ENCODE results near the gene TMEM200C. TPM values are rescaled to one million over a fixed set of nuclear protein-coding genes. Genes with fewer than 3 reads are reported as not detected.
"Not testable (repeated sequence)": the region's sequence is repeated elsewhere in the genome, so short reads cannot be mapped to it uniquely, and the experiment has no call there.

The TMEM200C gene
- total RNA-seq, 1 donor from 2014 or later, result 16.4 TPM

- no peak for DNase-seq
Observed at GRCh38 chr18:5891854-5892215, 3.5 kb downstream of the TMEM200C start.

GRCh38 chr18:5891184-5891853, 4.0 kb downstream of the TMEM200C start:
- no peak for DNase-seq

DNA sequence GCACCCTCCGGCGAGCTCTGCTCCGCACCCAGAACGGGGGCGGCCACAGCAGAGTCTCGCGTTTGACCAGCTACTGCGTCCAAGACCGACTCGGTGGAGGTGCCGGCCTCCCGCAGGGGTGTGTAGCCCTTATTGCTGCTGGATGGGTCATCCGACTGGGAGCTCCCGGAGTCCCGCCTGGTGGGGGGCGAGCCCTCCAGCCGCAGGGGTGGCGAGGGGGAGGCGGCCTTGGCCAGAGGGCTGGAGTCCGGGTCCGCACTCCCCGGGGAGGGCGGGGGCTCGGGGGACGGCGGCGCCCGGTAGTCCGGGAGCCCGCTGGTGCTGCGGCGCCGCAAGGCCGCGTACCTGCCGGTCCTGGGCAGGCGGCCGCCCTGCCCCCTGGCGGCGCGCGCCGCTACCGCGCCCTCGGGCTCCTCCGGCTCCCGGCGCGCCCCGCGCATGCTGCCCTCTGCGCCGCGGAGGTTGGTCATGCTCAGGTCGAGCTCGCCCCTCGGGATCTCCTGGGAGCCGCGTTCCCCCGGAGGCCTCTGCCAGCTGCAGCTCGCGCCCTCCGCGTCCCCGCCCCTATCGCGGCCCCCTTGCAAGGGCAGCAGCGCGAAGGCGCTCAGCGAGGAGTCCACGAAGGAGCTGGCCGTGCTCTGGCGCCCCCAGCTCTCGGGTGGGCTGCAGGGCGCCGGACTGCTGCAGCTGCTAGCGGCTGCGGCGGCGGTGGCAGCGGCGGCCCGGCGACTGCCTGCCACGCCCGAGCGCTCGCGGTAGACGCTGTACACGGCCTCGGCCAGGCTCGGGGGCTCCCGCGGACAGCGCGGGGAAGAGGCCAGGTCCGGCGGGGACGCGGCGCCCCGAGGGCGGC, 4.8 kb downstream of the TMEM200C start:
- no peak for DNase-seq

GRCh38 chr18:5885361-5885760, 10.0 kb downstream of the TMEM200C start:
- DNase-seq, result no peak

GRCh38 chr18:5884375-5884774, 10.9 kb downstream of the TMEM200C start:
- DNase-seq, result no peak

GRCh38 chr18:5879479-5879882, 15.8 kb downstream of the TMEM200C start:
- no peak for DNase-seq

DNA sequence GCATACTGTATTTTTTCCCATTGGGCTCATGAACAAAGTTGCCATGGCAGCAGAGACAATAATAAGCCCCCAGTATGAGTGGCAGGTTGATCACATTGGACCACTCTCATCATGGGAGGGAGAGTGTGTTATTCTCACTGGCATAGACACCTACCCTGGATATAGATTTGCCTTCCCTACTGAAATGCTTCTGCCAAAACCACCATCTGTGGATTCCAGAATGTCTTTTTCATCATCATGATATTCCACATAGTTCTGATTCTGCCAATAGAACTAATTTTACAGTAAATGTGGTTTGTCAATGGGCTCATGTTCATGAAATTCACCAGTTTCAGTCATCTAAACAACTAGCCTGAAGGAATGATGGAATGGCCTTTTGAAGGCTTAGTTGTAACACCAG, 18.4 kb downstream of the TMEM200C start:
- no peak for DNase-seq

GRCh38 chr18:5874336-5874735, 21.0 kb downstream of the TMEM200C start:
- no peak for DNase-seq

DNA sequence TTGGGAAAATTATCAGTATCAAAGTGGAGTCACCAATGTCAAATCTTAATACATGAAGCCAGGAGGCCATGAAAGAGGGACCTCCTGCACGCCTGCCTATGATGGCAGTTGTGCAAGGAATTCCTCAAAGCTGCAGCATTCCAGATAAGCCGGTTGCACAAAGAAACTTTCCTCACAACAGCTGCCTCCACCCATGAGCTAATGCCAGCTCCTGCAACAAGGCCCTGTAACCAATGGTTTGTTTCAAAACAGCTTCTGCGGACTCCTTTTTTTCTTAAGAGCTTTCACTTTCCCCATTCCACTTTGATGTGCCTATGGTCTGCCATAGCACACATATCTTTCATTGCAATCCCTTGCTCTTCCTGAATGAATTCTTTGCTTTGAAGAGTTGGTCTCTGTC, 22.4 kb downstream of the TMEM200C start:
- no peak for DNase-seq

- DNase-seq, result no peak
Observed at GRCh38 chr18:5871426-5871825, 23.9 kb downstream of the TMEM200C start.

DNA sequence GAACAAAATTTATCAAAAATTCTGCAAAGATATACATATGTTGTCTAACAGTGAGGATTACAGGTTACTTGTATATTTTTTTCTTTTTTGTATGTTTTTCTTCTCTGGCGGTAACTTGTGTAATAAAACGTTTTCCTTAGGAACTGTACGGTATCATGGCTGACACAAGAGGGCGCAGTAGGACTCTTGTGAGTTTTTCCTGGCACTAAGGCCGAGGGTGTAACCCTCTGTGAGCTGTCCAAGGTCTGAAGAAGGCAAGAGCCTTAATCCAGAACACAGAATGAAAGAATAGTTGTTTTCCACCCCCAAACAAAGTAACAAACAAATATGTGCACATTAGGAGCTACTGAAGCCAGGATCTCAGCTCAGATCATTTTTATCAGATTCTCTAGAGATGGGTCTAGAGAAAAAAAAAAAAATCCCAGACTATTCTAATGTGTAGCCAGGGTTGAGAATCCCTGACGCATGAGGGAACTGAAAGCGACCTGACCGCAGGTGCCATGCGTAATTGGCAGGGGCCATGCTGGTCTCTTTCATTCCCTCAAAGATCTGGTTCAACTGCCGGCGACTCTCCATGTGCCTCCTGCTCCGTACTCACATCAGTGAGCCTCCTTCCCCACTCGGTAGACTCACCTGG, 27.0 kb downstream of the TMEM200C start:
- no peak for DNase-seq

GRCh38 chr18:5865521-5865920, 29.8 kb downstream of the TMEM200C start:
- DNase-seq, result no peak

- DNase-seq, result not testable (repeated sequence)
Observed at GRCh38 chr18:5862127-5862526, 33.2 kb downstream of the TMEM200C start.

DNA sequence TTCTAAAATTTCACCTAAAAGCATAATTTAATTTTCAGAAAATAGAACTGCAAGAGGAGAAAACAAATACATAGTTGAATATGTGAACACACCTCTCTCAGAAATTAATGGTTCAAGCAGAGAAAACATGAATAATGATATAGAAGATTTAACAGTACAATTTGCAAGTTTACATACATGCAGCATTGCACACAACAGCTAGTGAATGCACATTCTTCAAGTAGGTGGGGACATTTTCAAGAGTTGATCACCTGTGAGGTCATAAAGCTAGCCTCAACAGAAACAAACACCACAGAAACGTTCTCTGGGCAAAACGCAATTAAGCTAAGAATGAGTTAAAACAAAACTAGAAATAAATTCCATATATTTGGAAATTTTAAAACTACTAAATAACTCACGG, 38.1 kb downstream of the TMEM200C start:
- DNase-seq, result no peak

DNA sequence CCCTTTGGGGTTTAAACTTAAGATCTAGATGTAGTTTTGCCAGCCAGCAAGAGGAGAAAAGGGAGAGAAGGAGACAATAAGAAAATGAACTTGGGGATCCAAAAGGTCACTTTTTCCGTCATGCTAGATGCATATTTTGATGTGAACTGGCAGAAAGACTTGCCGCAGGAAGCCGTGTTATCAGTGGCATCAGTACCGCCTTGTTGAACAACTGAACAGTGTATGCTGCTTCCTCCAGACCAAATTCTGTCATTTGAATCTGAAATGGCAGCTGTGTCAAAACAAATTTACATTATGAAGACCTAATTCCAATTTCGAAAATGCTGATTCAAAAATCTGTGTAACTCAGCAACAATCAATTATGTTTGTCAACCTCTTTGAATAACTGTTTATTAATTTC, 42.1 kb downstream of the TMEM200C start:
- no peak for DNase-seq

DNA sequence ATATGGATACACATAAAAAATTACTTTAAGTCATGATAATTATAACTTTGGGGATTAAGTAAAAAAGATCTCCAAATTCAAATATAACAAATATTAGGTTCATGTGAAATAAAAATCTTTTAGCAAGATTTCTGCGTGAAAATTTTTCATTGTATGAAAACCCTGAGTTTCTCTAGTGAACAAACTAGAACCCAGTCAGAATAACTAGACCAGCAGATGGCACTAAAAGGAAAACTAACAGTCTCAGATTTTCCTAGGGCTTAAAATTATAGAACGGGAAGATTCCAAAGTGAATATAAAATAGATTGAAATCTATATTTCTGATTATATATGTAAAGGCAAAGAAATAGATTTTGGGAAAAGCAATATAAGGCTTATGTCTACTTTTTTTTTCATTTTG, 43.3 kb downstream of the TMEM200C start:
- DNase-seq, result no peak

DNA sequence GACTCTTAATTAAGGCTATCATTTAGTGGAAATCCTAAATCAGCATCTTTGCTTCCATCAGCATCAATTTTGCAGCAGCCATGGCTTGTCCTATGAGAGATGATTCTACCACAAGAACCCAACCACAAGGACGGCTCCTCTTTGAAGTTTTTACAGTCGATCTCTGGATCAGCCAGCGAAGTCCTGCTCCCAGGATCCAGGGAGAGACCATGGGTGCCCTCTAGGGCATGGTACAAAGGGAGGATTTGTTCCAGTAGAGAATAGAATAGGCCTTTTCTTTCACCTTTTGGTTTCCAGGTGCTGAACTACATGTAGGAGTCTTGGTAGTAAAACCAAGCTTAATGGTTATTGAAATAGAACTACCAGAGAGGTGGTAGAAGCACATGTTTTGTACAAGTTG, 52.7 kb downstream of the TMEM200C start:
- DNase-seq, result no peak

DNA sequence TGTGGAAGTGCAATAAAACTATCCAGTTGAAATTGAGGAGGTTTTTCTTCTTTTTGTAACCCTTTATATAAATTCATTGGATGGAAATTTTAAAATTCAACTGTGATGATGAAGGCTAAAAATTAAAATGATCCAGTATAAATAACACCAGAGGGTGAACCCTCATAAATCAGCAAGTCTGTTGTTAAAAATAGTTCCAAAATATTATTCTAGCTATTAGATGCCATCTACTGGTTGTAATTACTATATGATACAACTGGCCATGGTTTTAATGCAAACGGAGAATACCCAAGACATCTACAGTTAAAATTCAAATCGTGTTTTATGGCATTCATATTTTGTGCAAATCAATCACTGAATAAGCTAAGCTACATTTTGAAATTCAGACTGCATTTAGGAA, 53.8 kb downstream of the TMEM200C start:
- DNase-seq, result no peak

GRCh38 chr18:5840547-5840946, 54.8 kb downstream of the TMEM200C start:
- no peak for DNase-seq

DNA sequence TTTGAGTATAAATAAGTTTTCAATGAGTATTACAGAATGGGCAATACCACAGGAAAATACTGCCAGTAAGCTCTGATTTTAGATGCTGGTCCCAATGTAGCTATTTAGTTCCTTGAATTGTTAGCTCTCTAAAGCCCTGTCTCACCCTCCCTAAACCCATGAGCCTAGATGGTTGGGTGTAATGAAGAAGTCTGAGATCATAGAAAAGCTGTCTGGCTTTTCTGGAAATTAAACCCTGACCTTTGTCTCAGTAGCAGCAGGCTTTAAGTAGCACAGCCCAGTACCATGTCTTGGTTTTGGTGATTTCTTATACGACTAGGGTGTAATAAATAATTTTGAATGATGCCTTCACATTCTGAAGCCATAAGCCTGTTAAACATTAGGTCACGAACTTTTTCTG, 55.3 kb downstream of the TMEM200C start:
- DNase-seq, result no peak

DNA sequence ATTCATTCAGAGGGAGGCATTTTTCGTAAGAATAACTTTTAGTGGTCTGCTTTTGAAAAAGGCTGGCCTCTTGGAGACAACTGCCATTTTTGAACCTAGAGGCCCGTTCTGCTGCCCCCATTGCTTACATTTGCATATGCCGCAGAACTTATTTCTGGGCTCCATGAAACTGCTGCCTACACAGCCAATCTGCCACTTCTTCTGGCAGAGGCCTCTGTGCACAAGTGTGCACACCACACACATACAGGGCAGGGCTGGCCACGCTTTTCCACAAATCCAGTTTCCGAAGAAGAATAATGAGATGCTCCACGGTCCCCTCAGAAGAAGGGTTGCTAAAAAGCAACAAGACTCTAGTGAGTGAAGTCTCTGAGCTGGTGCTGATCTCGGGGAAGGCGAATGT, 56.2 kb downstream of the TMEM200C start:
- DNase-seq, result no peak
